IMR-90 (cell line): ENCODE results near the gene PIK3R5. TPM values are rescaled to one million over a fixed set of nuclear protein-coding genes. Genes with fewer than 3 reads are reported as not detected.

Experiments used
- ATAC-seq: fragments of 200-7000 bp; cut with Tn5 transposase; 2 replicates; pipeline ENCODE4 v1.9.1; 2020; ENCODE audit warnings: low read depth, mild to moderate bottlenecking, moderate library complexity
- BruUV-seq: library from RNA; stranded (reverse); fragments of 400-500 nt; replicated peaks from 2 replicates; lab custom pipeline; 2021; lab: Mats Ljungman, UMichigan
- CTCF ChIA-PET: fragments of 300-600 bp; formaldehyde crosslinking; extraction: SDS; loops from one replicate; lab custom pipeline; 2021; ENCODE audit warnings: antibody characterized with exemption; lab: Yijun Ruan, JAX
- POLR2A ChIA-PET: fragments of 300-600 bp; sonication (Branson Sonifier 250); formaldehyde crosslinking; loops from one replicate; lab custom pipeline; 2022; ENCODE audit warnings: antibody characterized with exemption; ENCODE audit not compliant: unreplicated experiment; lab: Charles Lee
- DNase-seq: peaks from one replicate; pipeline ENCODE4 v3.0.0; 2013
- H2AFZ ChIP-seq: replicated peaks from 2 replicates; pipeline ENCODE3; 2013; ENCODE audit warnings: low read length, mild to moderate bottlenecking; ENCODE audit not compliant: poor library complexity
- H2AK5ac ChIP-seq: 2 replicates; pipeline ENCODE4 v1.6.1; 2013; ENCODE audit warnings: low read depth, low read length, inconsistent platforms
- H2AK9ac ChIP-seq: replicated peaks from 2 replicates; pipeline ENCODE3; 2013; ENCODE audit warnings: mild to moderate bottlenecking, low read depth, low read length, moderate library complexity; ENCODE audit not compliant: poor library complexity
- H2BK120ac ChIP-seq: 2 replicates; pipeline ENCODE4 v1.6.1; 2013; ENCODE audit warnings: low read depth, low read length, inconsistent platforms
- H2BK15ac ChIP-seq: 3 replicates; pipeline ENCODE4 v1.6.1; 2013; ENCODE audit warnings: low read depth, low read length, inconsistent platforms
- H2BK20ac ChIP-seq: 2 replicates; pipeline ENCODE4 v1.6.1; 2013; ENCODE audit warnings: low read depth, mild to moderate bottlenecking, inconsistent platforms, low read length, moderate library complexity
- H2BK5ac ChIP-seq: 2 replicates; pipeline ENCODE4 v1.6.1; 2013; ENCODE audit warnings: mild to moderate bottlenecking, low read depth, low read length, inconsistent platforms; ENCODE audit not compliant: poor library complexity, severe bottlenecking
- H3K14ac ChIP-seq: replicated peaks from 2 replicates; pipeline ENCODE4 v1.6.1; 2013; ENCODE audit warnings: low read depth, low read length, inconsistent platforms
- H3K18ac ChIP-seq: 2 replicates; pipeline ENCODE4 v1.6.1; 2013; ENCODE audit warnings: low read depth, low read length, control low read depth
- H3K23ac ChIP-seq: 2 replicates; pipeline ENCODE4 v1.6.1; 2013; ENCODE audit warnings: low read depth, low read length, inconsistent platforms
- H3K27ac ChIP-seq: 2 replicates; pipeline ENCODE4 v1.5.1; 2013; ENCODE audit warnings: mild to moderate bottlenecking, control low read depth, low read length; ENCODE audit not compliant: insufficient read depth
- H3K27me3 ChIP-seq: 2 replicates; pipeline ENCODE4 v1.6.1; 2013; ENCODE audit warnings: low read length; ENCODE audit not compliant: control insufficient read depth, insufficient read depth
- H3K36me3 ChIP-seq: 2 replicates; pipeline ENCODE4 v1.6.1; 2013; ENCODE audit warnings: low read length, mixed read lengths; ENCODE audit not compliant: control insufficient read depth, insufficient read depth
- H3K4ac ChIP-seq: 2 replicates; pipeline ENCODE4 v1.6.1; 2013; ENCODE audit warnings: low read depth, low read length, inconsistent platforms
- H3K4me1 ChIP-seq: 2 replicates; pipeline ENCODE4 v1.6.1; 2013; ENCODE audit warnings: low read length, mixed read lengths; ENCODE audit not compliant: control insufficient read depth, insufficient read depth
- H3K4me2 ChIP-seq: 2 replicates; pipeline ENCODE4 v1.6.1; 2013; ENCODE audit warnings: low read depth, mild to moderate bottlenecking, control low read depth, low read length, moderate library complexity
- H3K4me3 ChIP-seq: 2 replicates; pipeline ENCODE4 v1.5.1; 2013; ENCODE audit warnings: low read depth, mild to moderate bottlenecking, control low read depth, low read length, moderate library complexity; ENCODE audit not compliant: insufficient read depth
- H3K56ac ChIP-seq: 2 replicates; pipeline ENCODE4 v1.6.1; 2013; ENCODE audit warnings: low read length, inconsistent platforms; ENCODE audit not compliant: insufficient read depth; ENCODE audit errors: extremely low read depth
- H3K79me1 ChIP-seq, 2 experiments: 2 replicates each; pipeline ENCODE4 v1.6.1; 2013; ENCODE audit warnings: low read length in 2 of 2, inconsistent platforms in 1 of 2, low read depth in 1 of 2
- H3K9ac ChIP-seq: 2 replicates; pipeline ENCODE4 v1.6.1; 2013; ENCODE audit warnings: low read depth, low read length, control low read depth
- H3K9me1 ChIP-seq: 2 replicates; pipeline ENCODE4 v1.6.1; 2013; ENCODE audit warnings: low read length, inconsistent platforms; ENCODE audit not compliant: insufficient read depth
- H3K9me3 ChIP-seq: 2 replicates; pipeline ENCODE4 v1.6.1; 2013; ENCODE audit warnings: low read length; ENCODE audit not compliant: control insufficient read depth, insufficient read depth
- H4K20me1 ChIP-seq: 2 replicates; pipeline ENCODE4 v1.6.1; 2013; ENCODE audit warnings: low read length, inconsistent platforms; ENCODE audit not compliant: insufficient read depth
- H4K5ac ChIP-seq: 2 replicates; pipeline ENCODE4 v1.6.1; 2013; ENCODE audit warnings: mild to moderate bottlenecking, low read depth, low read length, control low read depth
- H4K8ac ChIP-seq, 2 experiments: 2 replicates each; pipeline ENCODE4 v1.6.1; 2013; ENCODE audit warnings: low read depth in 2 of 2, low read length in 2 of 2, control low read depth in 1 of 2, inconsistent platforms in 1 of 2
- H4K91ac ChIP-seq: 2 replicates; pipeline ENCODE4 v1.6.1; 2013; ENCODE audit warnings: low read depth, low read length, inconsistent platforms; ENCODE audit not compliant: insufficient read depth
- CHD1 ChIP-seq: IDR thresholded peaks from 2 replicates; pipeline ENCODE4 v1.6.1; 2012; ENCODE audit warnings: low read depth, low read length, improper control_type of control experiment
- FOS ChIP-seq: fragments of 150-350 bp; IDR thresholded peaks from 2 replicates; pipeline ENCODE4 v1.6.1; 2016; ENCODE audit warnings: low read depth, low read length
- RFX5 ChIP-seq: IDR thresholded peaks from 2 replicates; pipeline ENCODE4 v1.8.0; 2012; ENCODE audit warnings: low read depth, mild to moderate bottlenecking, low read length, moderate library complexity
- SMC3 ChIP-seq: fragments of 150-350 bp; IDR thresholded peaks from 2 replicates; pipeline ENCODE4 v1.6.1; 2016; ENCODE audit warnings: low read depth, mild to moderate bottlenecking, antibody characterized with exemption, low read length, moderate library complexity
- WGBS, 2 experiments: methylation state at CpG; one replicate each; pipeline versions ENCODE4 v1.1.5 to v1.1.7; 2013; ENCODE audit warnings: missing lambda C conversion rate in 2 of 2; ENCODE audit not compliant: insufficient read length in 1 of 2; ENCODE audit errors: extremely low coverage in 2 of 2; 5-methylcytosine and 5-hydroxymethylcytosine counted together
- dilution Hi-C: fragments of 300-500 bp; cut with HindIII; formaldehyde crosslinking; loops from one replicate; pipeline ENCODE4 v1.14.3; 2018; ENCODE audit warnings: low sequenced_read_pairs; ENCODE audit not compliant: unreplicated experiment
- in situ Hi-C: fragments of 300-500 bp; cut with MboI; formaldehyde crosslinking; loops from 3 replicates; pipeline ENCODE4 v1.14.3; 2019; ENCODE audit warnings: low sequenced_read_pairs, inconsistent platforms, mixed read lengths
- intact Hi-C: fragments of 100-400 bp; cut with micrococcal nuclease; formaldehyde crosslinking; loops from 2 replicates; pipeline ENCODE4 v1.10.0; 2022
- polyA plus RNA-seq, 3 experiments: library from polyadenylated mRNA; depleted of rRNA; stranded (reverse); fragments of >200 nt; gene quantifications; 2 replicates each; pipeline ENCODE4 v1.2.3, GENCODE V29; 2012; ENCODE audit warnings: low replicate concordance in 1 of 3
- total RNA-seq: library from RNA; depleted of rRNA; stranded (reverse); fragments of >200 nt; gene quantifications from 2 replicates; pipeline ENCODE4 v1.2.3, GENCODE V29; 2012

Gene PIK3R5
- total and polyA plus RNA-seq, 2 of the 4 experiments (the other 2 are of a cell fraction) = not detected

GRCh38 chr17:8922451-8922850 lies 43.1 kb downstream of the PIK3R5 start:
- no CpG with 5 or more reads among the region's 6 CpGs for WGBS, 2 experiments
- H3K4ac ChIP-seq = no peak overlapping the region
- no peak overlapping the region for H4K5ac ChIP-seq
- no peaks in the 10 kb centered on the region for H4K20me1 ChIP-seq
- H2AFZ ChIP-seq = no peak overlapping the region
- no peak overlapping the region for H3K23ac ChIP-seq
- no peak overlapping the region for H3K14ac ChIP-seq
- H4K91ac ChIP-seq = no peak overlapping the region
- no peaks in the 10 kb centered on the region for H3K4me1 ChIP-seq
- no peak overlapping the region for H2AK5ac ChIP-seq
- ChIA-PET POLR2A (no interaction called here), CTCF (no interaction called here)
- no peak overlapping the region for H3K56ac ChIP-seq
- no peak overlapping the region for H2BK20ac ChIP-seq
- no peak overlapping the region for H2BK5ac ChIP-seq
- no peak overlapping the region for H3K9ac ChIP-seq
- no peaks in the 10 kb centered on the region for H3K27me3 ChIP-seq
- intact Hi-C loops (no loop called here), in situ Hi-C loops (no loop called here), dilution Hi-C loops (no loop called here)
- no peak overlapping the region for H3K18ac ChIP-seq
- H3K79me1 ChIP-seq = no peaks in the 10 kb centered on the region
- H3K4me2 ChIP-seq = peak overlapping the region; percentile 35; the same call in 1 of the 2 replicates
- H3K4me3 ChIP-seq = no peak overlapping the region
- BruUV-seq = no TSS peak
- H2AK9ac ChIP-seq = no peak overlapping the region
- no peak overlapping the region for H2BK15ac ChIP-seq
- H2BK120ac ChIP-seq = no peak overlapping the region
- peak; percentile 60 for ATAC-seq
- DNase-seq = peak; percentile 75
- H4K8ac ChIP-seq = no peak overlapping the region
- no peaks in the 10 kb centered on the region for H3K9me1 ChIP-seq
- H3K27ac ChIP-seq = no peak overlapping the region
- H3K36me3 ChIP-seq = no peaks in the 10 kb centered on the region
- peaks cover 16% of the 10 kb centered on the region for H3K9me3 ChIP-seq
- TF ChIP-seq CHD1 = no peak
- no peak for TF ChIP-seq SMC3
- no peak for TF ChIP-seq FOS
- no peak for TF ChIP-seq RFX5
